H1 (cell line): ENCODE data around the gene FBXO38. TPM values are rescaled to one million over a fixed set of nuclear protein-coding genes. Genes with fewer than 3 reads are reported as not detected.

Experiments used
- CTCF ChIA-PET: fragments of 300-600 bp; sonication (Branson Sonifier 250); formaldehyde crosslinking; loops from one replicate; lab custom pipeline; 2021; ENCODE audit not compliant: partially characterized antibody; lab: Charles Lee
- POLR2A ChIA-PET: fragments of 300-600 bp; sonication (Branson Sonifier 250); formaldehyde crosslinking; loops from one replicate; lab custom pipeline; 2021; ENCODE audit warnings: inconsistent platforms; ENCODE audit not compliant: partially characterized antibody; lab: Charles Lee
- DNase-seq, 2 experiments: peaks; one replicate each; pipeline versions ENCODE4 v3.0.0 to v3.0.0-alpha.2; 2010 to 2022; ENCODE audit warnings: low spot score in 2 of 2, low read depth in 1 of 2, mixed read lengths in 1 of 2
- FAIRE-seq: peaks from 2 replicates; lab custom pipeline; 2011; peaks lifted over from hg19 to GRCh38; lab: Jason Lieb, UNC
- H2AFZ ChIP-seq: 2 replicates; pipeline ENCODE4 v1.8.1; 2012; ENCODE audit warnings: low read length, inconsistent platforms
- H2AK5ac ChIP-seq: 2 replicates; pipeline ENCODE4 v1.6.1; 2013; ENCODE audit warnings: low read depth, low read length
- H2BK120ac ChIP-seq: replicated peaks from 2 replicates; pipeline ENCODE3; 2013; ENCODE audit warnings: low read depth, low read length, inconsistent platforms
- H2BK12ac ChIP-seq: 2 replicates; pipeline ENCODE4 v1.6.1; 2013; ENCODE audit warnings: low read depth, low read length
- H2BK15ac ChIP-seq: 2 replicates; pipeline ENCODE4 v1.6.1; 2013; ENCODE audit warnings: low read length
- H2BK20ac ChIP-seq: 2 replicates; pipeline ENCODE4 v1.6.1; 2013; ENCODE audit warnings: low read length
- H2BK5ac ChIP-seq: 2 replicates; pipeline ENCODE4 v1.6.1; 2013; ENCODE audit warnings: low read depth, low read length
- H3K14ac ChIP-seq: 2 replicates; pipeline ENCODE4 v1.6.1; 2013; ENCODE audit warnings: inconsistent platforms; ENCODE audit not compliant: insufficient read length
- H3K18ac ChIP-seq: 2 replicates; pipeline ENCODE4 v1.6.1; 2013; ENCODE audit warnings: low read length; ENCODE audit errors: extremely low read depth
- H3K23ac ChIP-seq: 2 replicates; pipeline ENCODE4 v1.6.1; 2013; ENCODE audit warnings: inconsistent platforms; ENCODE audit not compliant: insufficient read length
- H3K23me2 ChIP-seq: 2 replicates; pipeline ENCODE4 v1.6.1; 2013; ENCODE audit warnings: low read depth, low read length
- H3K27ac ChIP-seq: 2 replicates; pipeline ENCODE4 v1.6.1; 2011; ENCODE audit warnings: low read depth, low read length, inconsistent platforms
- H3K27me3 ChIP-seq, 4 experiments: replicated peaks in 1 of 4; 1 replicate in 1 of 4; 2 replicates in 3 of 4; pipeline versions ENCODE4 v1.6.1 to v1.8.1; 2011 to 2013; ENCODE audit warnings: low read length in 3 of 4, mild to moderate bottlenecking in 3 of 4, inconsistent platforms in 2 of 4, mixed read lengths in 2 of 4, moderate library complexity in 1 of 4; ENCODE audit not compliant: control insufficient read depth in 3 of 4, insufficient read depth in 3 of 4; ENCODE audit errors: extremely low read depth in 1 of 4
- H3K36me3 ChIP-seq, 4 experiments: 2 replicates each; pipeline versions ENCODE4 v1.6.1 to v1.8.1; 2011 to 2013; ENCODE audit warnings: mild to moderate bottlenecking in 4 of 4, low read length in 3 of 4, moderate library complexity in 2 of 4, control low read depth in 1 of 4, inconsistent platforms in 1 of 4; ENCODE audit not compliant: insufficient read depth in 4 of 4, control insufficient read depth in 2 of 4
- H3K4ac ChIP-seq: replicated peaks from 2 replicates; pipeline ENCODE3; 2013; ENCODE audit warnings: low read length, low read depth, mixed read lengths, inconsistent platforms; ENCODE audit not compliant: insufficient read length
- H3K4me1 ChIP-seq, 4 experiments: replicated peaks in 1 of 4; 1 replicate in 1 of 4; 2 replicates in 3 of 4; pipeline versions ENCODE4 v1.6.1 to v1.8.1; 2011 to 2013; ENCODE audit warnings: low read length in 3 of 4, inconsistent platforms in 2 of 4, mixed read lengths in 1 of 4; ENCODE audit not compliant: insufficient read depth in 4 of 4, control insufficient read depth in 3 of 4
- H3K4me2 ChIP-seq, 2 experiments: 2 replicates each; pipeline versions ENCODE4 v1.6.1 to v1.8.1; 2011 to 2013; ENCODE audit warnings: low read depth in 2 of 2, low read length in 2 of 2, control low read depth in 1 of 2, inconsistent platforms in 1 of 2, mild to moderate bottlenecking in 1 of 2; ENCODE audit not compliant: insufficient read depth in 1 of 2
- H3K4me3 ChIP-seq, 4 experiments: fragments of 200-600, 300-600 bp in 1 of 4; sonication (generic), shearing (Covaris generic), sonication (Bioruptor Twin) in 1 of 4; 2 replicates each; pipeline versions ENCODE4 v1.5.1 to v1.8.1; 2011 to 2016; ENCODE audit warnings: low read length in 4 of 4, low read depth in 3 of 4, control low read depth in 2 of 4, inconsistent platforms in 2 of 4, mild to moderate bottlenecking in 2 of 4, mixed read lengths in 1 of 4, moderate library complexity in 1 of 4; ENCODE audit not compliant: insufficient read depth in 2 of 4; ENCODE audit errors: extremely low read depth in 1 of 4
- H3K56ac ChIP-seq: replicated peaks from 2 replicates; pipeline ENCODE3; 2013; ENCODE audit warnings: low read depth, mild to moderate bottlenecking, mixed read lengths, low read length, inconsistent platforms; ENCODE audit not compliant: insufficient read length
- H3K79me1 ChIP-seq: 2 replicates; pipeline ENCODE4 v1.6.1; 2013; ENCODE audit warnings: low read depth, low read length, control low read depth
- H3K79me2 ChIP-seq, 2 experiments: 2 replicates each; pipeline versions ENCODE4 v1.6.1 to v1.8.1; 2012 to 2013; ENCODE audit warnings: low read length in 2 of 2, mild to moderate bottlenecking in 2 of 2, inconsistent platforms in 1 of 2; ENCODE audit not compliant: insufficient read depth in 2 of 2, control insufficient read depth in 1 of 2
- H3K9ac ChIP-seq, 4 experiments: replicated peaks in 1 of 4; 1 replicate in 1 of 4; 2 replicates in 3 of 4; pipeline versions ENCODE4 v1.6.1 to v1.8.1; 2011 to 2013; ENCODE audit warnings: low read depth in 3 of 4, low read length in 3 of 4, control low read depth in 2 of 4, mild to moderate bottlenecking in 2 of 4, moderate library complexity in 2 of 4, inconsistent platforms in 1 of 4; ENCODE audit errors: extremely low read depth in 1 of 4
- H3K9me3 ChIP-seq, 2 experiments: 2 replicates each; pipeline versions ENCODE4 v1.6.1 to v1.8.1; 2012 to 2013; ENCODE audit warnings: mild to moderate bottlenecking in 2 of 2, moderate library complexity in 2 of 2, control low read depth in 1 of 2, inconsistent platforms in 1 of 2, low read depth in 1 of 2, low read length in 1 of 2, mixed read lengths in 1 of 2; ENCODE audit not compliant: insufficient read depth in 2 of 2
- H4K20me1 ChIP-seq, 2 experiments: replicated peaks in 1 of 2; 2 replicates each; pipeline versions ENCODE3 to v1.8.1; 2011 to 2013; ENCODE audit warnings: inconsistent platforms in 2 of 2, low read length in 2 of 2, mild to moderate bottlenecking in 1 of 2; ENCODE audit not compliant: insufficient read depth in 2 of 2, control insufficient read depth in 1 of 2
- H4K5ac ChIP-seq: 2 replicates; pipeline ENCODE4 v1.6.1; 2013; ENCODE audit warnings: low read length, low read depth, mixed read lengths, inconsistent platforms; ENCODE audit not compliant: insufficient read length
- H4K8ac ChIP-seq: 2 replicates; pipeline ENCODE4 v1.8.0; 2013; ENCODE audit warnings: mild to moderate bottlenecking, moderate library complexity, low read length, inconsistent platforms; ENCODE audit not compliant: insufficient read depth; ENCODE audit errors: extremely low read depth
- H4K91ac ChIP-seq: replicated peaks from 2 replicates; pipeline ENCODE3; 2013; ENCODE audit warnings: low read length, mixed read lengths, inconsistent platforms; ENCODE audit not compliant: insufficient read length
- POU5F1 ChIP-seq: IDR thresholded peaks from 2 replicates; pipeline ENCODE4 v1.6.1; 2011; ENCODE audit warnings: low read depth, mild to moderate bottlenecking, low read length, moderate library complexity
- TCF12 ChIP-seq: IDR thresholded peaks from 2 replicates; pipeline ENCODE4 v1.6.1; 2011; ENCODE audit warnings: low read depth, mild to moderate bottlenecking, low read length
- WGBS, 2 experiments: shearing (Covaris generic) in 1 of 2; methylation state at CpG; one replicate each; pipeline versions ENCODE4 v1.1.6 to v1.1.7; 2013 to 2015; ENCODE audit warnings: low lambda C conversion rate in 2 of 2, mixed read lengths in 2 of 2, inconsistent platforms in 1 of 2, low coverage in 1 of 2, missing lambda C conversion rate in 1 of 2; ENCODE audit not compliant: insufficient replicate concordance in 2 of 2, insufficient coverage in 1 of 2, insufficient read length in 1 of 2; ENCODE audit errors: extremely low coverage in 1 of 2, missing lambda C conversion rate in 1 of 2; 5-methylcytosine and 5-hydroxymethylcytosine counted together
- polyA plus RNA-seq, 7 experiments: library from polyadenylated mRNA; depleted of rRNA in 3 of 7; stranded (reverse) in 5 of 7; unstranded in 2 of 7; fragments of >200 nt in 5 of 7; fragments of 200-250 nt in 2 of 7; gene quantifications; 1 replicate in 5 of 7; 2 replicates in 1 of 7; 4 replicates in 1 of 7; pipeline versions ENCODE4 v1.2.1 to v1.2.3, GENCODE V29; 2011 to 2013; ENCODE audit warnings: missing spikeins in 2 of 7, mixed read lengths in 2 of 7
- total RNA-seq: library from RNA; stranded (reverse); fragmentation: NEBNext Ultra II Directional; extraction: Animal tissue kit (Norgen Biotek cat#: 25700); gene quantifications from 2 replicates; pipeline ENCODE4 v1.2.1, GENCODE V29; 2021

The FBXO38 gene
- total and polyA plus RNA-seq, 2 of the 8 experiments (the other 6 are each of a cell fraction or from before 2014, with no cell fraction given): 9.1 to 34.3 TPM

DNA sequence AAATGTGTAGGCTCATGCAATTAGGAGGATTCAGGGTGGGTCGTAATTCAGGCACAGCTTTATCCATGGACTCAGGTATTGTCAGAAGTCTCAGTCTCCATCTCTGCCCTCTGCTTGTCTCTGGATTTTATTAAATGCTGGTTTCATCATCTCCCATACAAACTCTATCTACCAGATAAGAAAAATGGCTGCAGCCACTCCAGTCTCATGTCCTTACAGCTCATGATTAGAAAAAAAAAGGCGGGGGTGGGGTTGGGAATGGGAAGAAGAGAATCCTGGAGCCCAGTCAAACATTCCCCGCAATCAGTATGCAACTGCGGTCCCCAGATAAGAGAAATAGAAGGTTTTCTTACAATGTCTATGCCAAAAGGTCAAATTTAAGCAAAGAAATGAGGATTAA lies 7.6 kb upstream of the FBXO38 start:
- Histone ChIP-seq H3K56ac (no peak overlapping the region), H2BK20ac (no peak overlapping the region), H4K91ac (no peak overlapping the region), H2AK5ac (no peak overlapping the region), H4K8ac (no peak overlapping the region), H3K9ac (no peak overlapping the region), H3K79me2 (no peaks in the 10 kb centered on the region), H4K5ac (no peak overlapping the region), H3K4ac (no peak overlapping the region), H2BK15ac (no peak overlapping the region), H3K4me2 (no peak overlapping the region), H2BK120ac (no peak overlapping the region), H3K14ac (no peak overlapping the region), H3K4me1 (no peaks in the 10 kb centered on the region), H3K4me3 (no peak overlapping the region), H3K27ac (no peak overlapping the region; the same call in 1 of the 2 replicates), H3K9me3 (no peaks in the 10 kb centered on the region; a peak in 1 of 4 replicates), H3K36me3 (peaks cover 0 to 5% (median 0%) of the 10 kb centered on the region in 4 experiments; a peak in 2 of 8 replicates), H3K79me1 (no peaks in the 10 kb centered on the region), H3K27me3 (no peaks in the 10 kb centered on the region), H3K23ac (no peak overlapping the region), H2AFZ (no peak overlapping the region), H2BK12ac (no peak overlapping the region), H4K20me1 (no peaks in the 10 kb centered on the region), H2BK5ac (no peak overlapping the region), H3K18ac (no peak overlapping the region), H3K23me2 (no peaks in the 10 kb centered on the region)
- DNase-seq: no peak
- CTCF ChIA-PET: interaction anchor here (1.1 to 5.2 kb wide), 8 partner anchors 8 to 355 kb away, joined by 3 to 53 read pairs (median 4); partner anchors contain the start of gene FBXO38
- 82% methylated on average over 4 of the region's 4 CpGs; no CpG with 5 or more reads in 1 of the 2 experiments for WGBS, 2 experiments
- POLR2A ChIA-PET: interaction anchor here (0.6 to 0.7 kb wide), 2 partner anchors 205 to 518 kb away, joined by 3 read pairs; no protein-coding TSS in a partner anchor
- FAIRE-seq: no peak
- no peak for TF ChIP-seq POU5F1
- TF ChIP-seq TCF12: no peak
